T-helper 2 cell (primary cell): Measurements from ENCODE around the gene MT1B.

Experiments used
- DNase-seq, 5 experiments: peaks; one replicate each; pipeline versions ENCODE4 v3.0.0 to v3.0.0-alpha.2; 2012 to 2022

The MT1B gene

GRCh38 chr16:56684926-56685590, 33.4 kb downstream of the MT1B start:
- no peak for DNase-seq

DNA sequence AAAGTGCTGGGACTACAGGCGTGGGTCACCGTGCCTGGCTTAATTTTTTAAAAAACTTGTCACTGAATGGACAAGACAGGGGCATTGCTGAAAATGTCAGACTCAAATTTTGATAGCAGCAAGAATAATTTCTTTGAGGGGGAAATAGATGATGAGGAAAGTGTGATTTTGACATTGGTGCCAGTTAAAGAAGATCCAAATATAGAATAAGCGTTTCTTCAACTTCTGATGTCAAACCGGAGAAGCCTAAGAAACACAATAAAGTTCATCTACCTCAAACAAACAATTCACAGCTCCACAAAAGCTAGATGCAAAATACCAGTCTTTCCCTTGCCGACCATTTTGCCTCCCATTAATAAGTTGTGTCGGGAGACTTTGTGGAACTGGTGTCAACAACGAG, 35.1 kb downstream of the MT1B start:
- DNase-seq: no peak

GRCh38 chr16:56688762-56689161, 37.1 kb downstream of the MT1B start:
- DNase-seq: no peak

DNA sequence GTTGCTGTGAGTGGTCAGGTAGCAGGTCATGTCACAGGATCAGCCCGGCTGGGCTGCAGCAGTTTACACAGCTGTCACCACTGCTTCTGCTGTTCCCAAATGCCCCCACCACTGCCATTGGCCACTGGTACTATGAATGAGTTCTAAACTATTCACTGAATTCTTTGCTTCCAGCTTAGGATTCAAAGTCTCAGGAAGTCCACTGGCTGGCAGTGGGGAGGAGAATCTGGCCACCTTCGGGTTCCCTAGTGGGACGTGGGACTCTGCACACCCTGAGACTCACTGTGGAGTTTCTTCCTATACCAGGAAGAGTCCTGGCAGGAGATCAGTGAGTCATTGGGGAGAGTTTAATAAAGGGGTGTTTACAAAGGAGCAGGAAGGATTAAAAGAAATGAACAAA, 37.5 kb downstream of the MT1B start:
- DNase-seq: no peak

- DNase-seq: no peak
Measured at GRCh38 chr16:56690420-56691122, 38.9 kb downstream of the MT1B start.

GRCh38 chr16:56691885-56692284, 40.2 kb downstream of the MT1B start:
- DNase-seq: no peak

DNA sequence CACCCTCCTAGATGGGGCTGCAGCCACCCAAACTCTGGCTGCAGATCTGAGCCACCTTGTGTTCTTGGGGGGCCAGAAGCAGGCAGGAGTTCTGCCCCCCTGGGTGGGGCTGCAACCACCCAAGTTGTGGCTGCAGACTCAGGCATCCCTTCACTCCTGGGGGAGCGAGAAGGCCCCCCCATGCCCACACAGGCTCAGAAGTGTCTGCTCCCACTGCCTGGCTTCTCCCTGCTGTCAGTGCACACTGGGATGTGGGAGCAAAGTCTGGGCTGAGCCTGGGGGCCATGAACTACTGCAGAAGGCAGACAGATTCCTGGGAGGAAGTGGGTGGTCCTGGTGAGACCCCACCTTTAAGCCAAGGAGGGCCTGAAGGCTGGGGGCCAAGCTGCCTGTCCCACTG, 43.6 kb downstream of the MT1B start:
- no peak for DNase-seq

GRCh38 chr16:56697456-56698155, 45.9 kb downstream of the MT1B start:
- DNase-seq: no peak

DNA sequence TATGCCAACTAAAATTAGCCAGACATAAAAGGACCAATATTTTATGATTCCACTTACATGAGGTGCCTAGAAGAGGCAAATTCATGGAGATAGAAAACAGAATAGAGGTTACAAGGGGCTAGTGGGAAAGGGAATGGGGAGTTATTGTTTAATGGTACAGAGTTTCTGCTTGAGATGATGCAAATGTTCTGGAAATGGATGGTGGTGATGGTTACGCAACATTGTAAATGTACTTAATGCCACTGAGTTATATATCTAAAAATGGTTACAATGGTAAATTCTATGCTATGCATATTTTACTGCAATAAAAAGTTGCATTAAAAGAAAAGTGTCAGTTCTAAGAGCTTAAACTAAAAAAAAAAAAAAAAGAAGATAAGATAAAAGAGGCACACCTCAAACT, 48.5 kb downstream of the MT1B start:
- no peak for DNase-seq

DNA sequence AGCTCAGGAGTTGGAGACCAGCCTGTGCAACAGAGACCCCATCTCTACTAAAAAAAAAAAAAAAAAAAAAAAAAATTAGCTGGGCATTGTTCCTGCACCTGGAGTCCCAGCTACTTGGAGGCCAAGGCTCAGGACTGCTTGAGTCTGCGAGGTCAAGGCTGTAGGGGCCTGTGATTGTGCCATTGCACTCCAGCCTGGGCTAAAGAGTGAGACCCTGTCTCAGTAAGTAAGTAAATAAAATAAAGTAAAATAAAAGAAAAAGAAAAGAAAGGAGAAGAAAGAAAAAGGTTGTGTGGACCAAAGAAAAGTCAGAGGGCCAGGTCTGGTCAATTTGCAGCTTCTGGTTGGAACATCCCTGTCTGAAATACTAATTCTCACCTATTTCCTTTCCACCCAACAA, 48.9 kb downstream of the MT1B start:
- no peak for DNase-seq

DNA sequence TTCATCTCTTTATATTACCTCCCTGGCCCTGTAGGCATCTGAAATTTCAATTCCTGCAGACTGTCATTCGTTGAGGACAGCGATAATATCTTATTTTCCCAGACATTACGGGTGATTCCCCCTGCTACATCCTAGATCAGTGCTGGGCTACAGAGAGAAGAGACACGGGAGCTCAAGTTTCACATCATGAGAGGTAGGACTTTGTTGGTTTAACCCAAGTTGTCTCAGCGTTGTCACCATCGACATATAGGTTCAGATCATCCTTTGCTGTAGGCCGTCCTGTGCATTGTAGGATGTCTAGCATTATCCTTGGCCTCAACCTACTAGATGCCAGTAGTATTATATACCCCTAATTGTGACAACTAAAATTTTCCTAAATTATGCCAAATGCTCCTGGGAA, 49.8 kb downstream of the MT1B start:
- DNase-seq: no peak
